PC-9 (cell line): ENCODE data around the gene PSMD13.

ENCODE experiments used
- EZH2 ChIP-seq: fragments of 200-600 bp; sonication (generic); IDR thresholded peaks from 2 replicates; pipeline ENCODE4 v1.8.0; 2017; ENCODE audit warnings: antibody characterized with exemption, low read depth
- TF ChIP-seq, protein P1 (sequence below): fragments of 200-600 bp; sonication (generic); conservative IDR thresholded peaks from 2 replicates; pipeline ENCODE4 v1.6.1; 2017; ENCODE audit warnings: mixed run types, antibody characterized with exemption, mild to moderate bottlenecking, moderate library complexity

GRCh38 chr11:291281-292210 is 54.8 kb downstream of the PSMD13 start:
- TF ChIP-seq, protein P1, sequence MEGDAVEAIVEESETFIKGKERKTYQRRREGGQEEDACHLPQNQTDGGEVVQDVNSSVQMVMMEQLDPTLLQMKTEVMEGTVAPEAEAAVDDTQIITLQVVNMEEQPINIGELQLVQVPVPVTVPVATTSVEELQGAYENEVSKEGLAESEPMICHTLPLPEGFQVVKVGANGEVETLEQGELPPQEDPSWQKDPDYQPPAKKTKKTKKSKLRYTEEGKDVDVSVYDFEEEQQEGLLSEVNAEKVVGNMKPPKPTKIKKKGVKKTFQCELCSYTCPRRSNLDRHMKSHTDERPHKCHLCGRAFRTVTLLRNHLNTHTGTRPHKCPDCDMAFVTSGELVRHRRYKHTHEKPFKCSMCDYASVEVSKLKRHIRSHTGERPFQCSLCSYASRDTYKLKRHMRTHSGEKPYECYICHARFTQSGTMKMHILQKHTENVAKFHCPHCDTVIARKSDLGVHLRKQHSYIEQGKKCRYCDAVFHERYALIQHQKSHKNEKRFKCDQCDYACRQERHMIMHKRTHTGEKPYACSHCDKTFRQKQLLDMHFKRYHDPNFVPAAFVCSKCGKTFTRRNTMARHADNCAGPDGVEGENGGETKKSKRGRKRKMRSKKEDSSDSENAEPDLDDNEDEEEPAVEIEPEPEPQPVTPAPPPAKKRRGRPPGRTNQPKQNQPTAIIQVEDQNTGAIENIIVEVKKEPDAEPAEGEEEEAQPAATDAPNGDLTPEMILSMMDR: no peak
- TF ChIP-seq EZH2: no peak
